HCT116 (cell line): ENCODE results near the gene BRINP1. TPM values are rescaled to one million over a fixed set of nuclear protein-coding genes. Genes with fewer than 3 reads are reported as not detected.

Experiments
- ATAC-seq: fragments of 200-7000 bp; cut with Tn5 transposase; 2 replicates; pipeline ENCODE4 v1.9.1; 2020; ENCODE audit warnings: mild to moderate bottlenecking, moderate library complexity
- BruUV-seq: library from RNA; stranded (reverse); fragments of 400-500 nt; replicated peaks from 2 replicates; lab custom pipeline; 2021; lab: Mats Ljungman, UMichigan
- CTCF ChIA-PET: fragments of 300-600 bp; sonication (Branson Sonifier 250); formaldehyde crosslinking; loops from one replicate; lab custom pipeline; 2021; ENCODE audit warnings: antibody characterized with exemption; lab: Charles Lee
- POLR2A ChIA-PET: fragments of 300-600, 350-600 bp; sonication (Branson Sonifier 250); formaldehyde crosslinking; loops from one replicate; lab custom pipeline; 2021; ENCODE audit warnings: antibody characterized with exemption; lab: Charles Lee
- RAD21 ChIA-PET, 2 experiments: fragments of 300-600 bp; sonication (Branson Sonifier 250); formaldehyde crosslinking; loops; one replicate each; lab custom pipeline; 2023; ENCODE audit warnings: low total read pairs in 2 of 2; ENCODE audit not compliant: uncharacterized antibody in 2 of 2, unreplicated experiment in 2 of 2, low non-redundant PET in 1 of 2; lab: Charles Lee
- DNase-seq: peaks from one replicate; pipeline ENCODE4 v3.0.0-alpha.2; 2010; ENCODE audit warnings: low read depth, low spot score
- H2AFZ ChIP-seq: fragments of 200-600 bp; shearing (Covaris generic), sonication (generic); 2 replicates; pipeline ENCODE4 v1.6.1; 2017; ENCODE audit warnings: low read depth, mixed run types, mixed read lengths, antibody characterized with exemption, low read length; ENCODE audit not compliant: poor library complexity, severe bottlenecking
- H3K27ac ChIP-seq: 2 replicates; pipeline ENCODE4 v1.5.1; 2012; ENCODE audit warnings: low read depth, low read length
- H3K27me3 ChIP-seq: fragments of 200-600 bp; sonication (generic); 2 replicates; pipeline ENCODE4 v1.6.1; 2016; ENCODE audit warnings: mixed run types, low read length, mixed read lengths; ENCODE audit not compliant: insufficient read depth
- H3K36me3 ChIP-seq, 2 experiments: fragments of 200-500 bp in 1 of 2; fragments of 200-600 bp in 1 of 2; sonication (Bioruptor generic) in 1 of 2; sonication (generic) in 1 of 2; 2 replicates each; pipeline versions ENCODE4 v1.5.1 to v1.6.1; 2014 to 2016; ENCODE audit warnings: low read length in 2 of 2, inconsistent platforms in 1 of 2, mixed read lengths in 1 of 2, mixed run types in 1 of 2; ENCODE audit not compliant: insufficient read depth in 2 of 2, control insufficient read depth in 1 of 2
- H3K4me1 ChIP-seq, 2 experiments: fragments of 200-600 bp in 1 of 2; sonication (generic) in 1 of 2; 2 replicates each; pipeline versions ENCODE4 v1.5.1 to v1.6.1; 2012 to 2017; ENCODE audit warnings: low read length in 2 of 2, inconsistent platforms in 1 of 2, mild to moderate bottlenecking in 1 of 2, mixed read lengths in 1 of 2, mixed run types in 1 of 2, moderate library complexity in 1 of 2; ENCODE audit not compliant: insufficient read depth in 2 of 2, control insufficient read depth in 1 of 2
- H3K4me2 ChIP-seq: fragments of 200-600 bp; sonication (generic); 2 replicates; pipeline ENCODE4 v1.6.1; 2017; ENCODE audit warnings: mixed run types, low read length, mixed read lengths
- H3K4me3 ChIP-seq, 2 experiments: fragments of 200-600 bp in 1 of 2; sonication (generic) in 1 of 2; replicated peaks in 1 of 2; 2 replicates each; pipeline ENCODE4 v1.5.1; 2011 to 2016; ENCODE audit warnings: low read length in 2 of 2, control low read depth in 1 of 2, low read depth in 1 of 2, mild to moderate bottlenecking in 1 of 2, mixed read lengths in 1 of 2, mixed run types in 1 of 2
- H3K79me2 ChIP-seq: fragments of 200-600 bp; sonication (generic); 2 replicates; pipeline ENCODE4 v1.6.1; 2017; ENCODE audit warnings: mild to moderate bottlenecking, mixed run types, low read length, moderate library complexity, mixed read lengths; ENCODE audit not compliant: insufficient read depth
- H3K9ac ChIP-seq: fragments of 200-600 bp; sonication (generic); 2 replicates; pipeline ENCODE4 v1.6.1; 2016; ENCODE audit warnings: low read length, mixed read lengths
- H3K9me2 ChIP-seq: fragments of 200-600 bp; sonication (generic), shearing (Covaris generic); 2 replicates; pipeline ENCODE4 v1.6.1; 2017; ENCODE audit warnings: mixed run types, mild to moderate bottlenecking, moderate library complexity; ENCODE audit not compliant: insufficient read depth
- H3K9me3 ChIP-seq, 2 experiments: fragments of 200-500 bp in 1 of 2; fragments of 200-600 bp in 1 of 2; sonication (Bioruptor generic) in 1 of 2; sonication (generic) in 1 of 2; 2 replicates each; pipeline ENCODE4 v1.6.1; 2014 to 2017; ENCODE audit warnings: low read length in 2 of 2, mixed read lengths in 2 of 2, inconsistent platforms in 1 of 2, low read depth in 1 of 2, mild to moderate bottlenecking in 1 of 2, mixed run types in 1 of 2, moderate library complexity in 1 of 2; ENCODE audit not compliant: control insufficient read depth in 1 of 2, insufficient read depth in 1 of 2
- H4K20me1 ChIP-seq: fragments of 200-600 bp; sonication (generic), shearing (Covaris generic); 2 replicates; pipeline ENCODE4 v1.6.1; 2017; ENCODE audit warnings: mixed run types, mild to moderate bottlenecking, moderate library complexity; ENCODE audit not compliant: insufficient read depth
- ATF3 ChIP-seq: IDR thresholded peaks from 2 replicates; pipeline ENCODE4 v1.6.1; 2012
- CEBPB ChIP-seq: IDR thresholded peaks from 2 replicates; pipeline ENCODE4 v1.6.1; 2012; ENCODE audit warnings: low read depth
- CTCF ChIP-seq, 3 experiments: fragments of 200-600 bp in 1 of 3; sonication (generic) in 1 of 3; IDR thresholded peaks in 2 of 3; conservative IDR thresholded peaks in 1 of 3; 2 replicates each; pipeline ENCODE4 v1.5.1; 2012 to 2017; ENCODE audit warnings: low read depth in 2 of 3, low read length in 2 of 3, antibody characterized with exemption in 1 of 3, borderline replicate concordance in 1 of 3, control low read depth in 1 of 3, mild to moderate bottlenecking in 1 of 3, mixed read lengths in 1 of 3, mixed run types in 1 of 3, moderate library complexity in 1 of 3; ENCODE audit not compliant: insufficient read depth in 1 of 3
- EGR1 ChIP-seq: IDR thresholded peaks from 2 replicates; pipeline ENCODE4 v1.6.1; 2012; ENCODE audit warnings: low read depth
- EZH2 ChIP-seq: fragments of 200-600 bp; sonication (generic); IDR thresholded peaks from 2 replicates; pipeline ENCODE4 v1.6.1; 2017; ENCODE audit warnings: antibody characterized with exemption, mixed run types
- EZH2phosphoT487 ChIP-seq: fragments of 200-600 bp; IDR thresholded peaks from 2 replicates; pipeline ENCODE4 v1.6.1; 2018; ENCODE audit warnings: antibody characterized with exemption, borderline replicate concordance
- FOSL1 ChIP-seq: IDR thresholded peaks from 2 replicates; pipeline ENCODE4 v1.6.1; 2012; ENCODE audit warnings: low read depth
- MAX ChIP-seq: IDR thresholded peaks from 2 replicates; pipeline ENCODE4 v1.6.1; 2012
- POLR2A ChIP-seq: IDR thresholded peaks from 2 replicates; pipeline ENCODE4 v1.7.0; 2011; ENCODE audit warnings: borderline replicate concordance; ENCODE audit not compliant: insufficient read depth, insufficient read length; ENCODE audit errors: extremely low read depth
- POLR2AphosphoS5 ChIP-seq: IDR thresholded peaks from 2 replicates; pipeline ENCODE4 v1.6.1; 2011; ENCODE audit warnings: mild to moderate bottlenecking, low read depth, low read length, moderate library complexity
- RAD21 ChIP-seq: IDR thresholded peaks from 2 replicates; pipeline ENCODE4 v1.6.1; 2012; ENCODE audit warnings: low read depth, mild to moderate bottlenecking
- SIN3A ChIP-seq: IDR thresholded peaks from 2 replicates; pipeline ENCODE4 v1.6.1; 2012; ENCODE audit warnings: low read depth
- SRF ChIP-seq: IDR thresholded peaks from 2 replicates; pipeline ENCODE4 v1.6.1; 2012; ENCODE audit warnings: low read depth
- TCF7L2 ChIP-seq: IDR thresholded peaks from 2 replicates; pipeline ENCODE4 v1.7.0; 2011; ENCODE audit warnings: borderline replicate concordance, inconsistent platforms; ENCODE audit not compliant: insufficient read depth, insufficient read length; ENCODE audit errors: extremely low read depth
- YY1 ChIP-seq: IDR thresholded peaks from 2 replicates; pipeline ENCODE4 v1.6.1; 2011; ENCODE audit warnings: low read length, low read depth, moderate library complexity, mild to moderate bottlenecking; ENCODE audit not compliant: insufficient replicate concordance; ENCODE audit errors: extremely low read depth
- ZBTB33 ChIP-seq: IDR thresholded peaks from 2 replicates; pipeline ENCODE4 v1.6.1; 2011; ENCODE audit warnings: mild to moderate bottlenecking, low read length, moderate library complexity; ENCODE audit not compliant: insufficient replicate concordance; ENCODE audit errors: extremely low read depth
- ZNF274 ChIP-seq: fragments of 200-500 bp; sonication (Bioruptor generic); IDR thresholded peaks from 2 replicates; pipeline ENCODE4 v1.6.1; 2014; ENCODE audit warnings: mild to moderate bottlenecking, low read depth, low read length, inconsistent platforms
- intact Hi-C: fragments of 100-400 bp; cut with micrococcal nuclease; formaldehyde crosslinking; loops from 2 replicates; pipeline ENCODE4 v1.10.0; 2022
- total RNA-seq: library from RNA; stranded (reverse); gene quantifications from one replicate; pipeline ENCODE4 v1.2.1, GENCODE V29; 2021; ENCODE audit not compliant: unreplicated experiment

BRINP1 gene
- total RNA-seq, 1 experiment from 2014 or later: not detected

- TF ChIP-seq ZNF274: no peak
- no peak for TF ChIP-seq TCF7L2
- TF ChIP-seq, all 23 proteins: peak for 0
Measured at GRCh38 chr9:119166096-119166495, 203.1 kb downstream of the BRINP1 start (continued).

GRCh38 chr9:119165131-119165530 lies 204.1 kb downstream of the BRINP1 start:
- POLR2A ChIA-PET: no interaction called here

More at GRCh38 chr9:119165131-119165530, 204.1 kb downstream of the BRINP1 start:
- no peaks in the 10 kb centered on the region for H3K4me1 ChIP-seq
- H3K4me3 ChIP-seq: no peak overlapping the region
- H4K20me1 ChIP-seq: no peaks in the 10 kb centered on the region
- ChIA-PET RAD21 (no interaction called here), CTCF (no interaction called here)
- TF ChIP-seq ATF3 (no peak), SRF (no peak), ZBTB33 (no peak), POLR2A (no peak), CTCF (IDR thresholded peaks at IDR 0.05 in 2 of 3, conservative IDR thresholded peaks at IDR 0.05 in 1 of 3; ENCODE audit: borderline replicate concordance in 1 of 3, insufficient read depth in 1 of 3, low read depth in 2 of 3, low read length in 2 of 3) (no peak), EGR1 (no peak), SIN3A (no peak), YY1 (no peak), POLR2AphosphoS5 (no peak), FOSL1 (no peak), TCF7L2 (no peak), EZH2phosphoT487 (no peak), RAD21 (no peak), MAX (no peak), CEBPB (no peak), EZH2 (no peak)
- TF ChIP-seq, all 23 proteins: peak for 0
- peaks cover 0 to 10% of the 10 kb centered on the region in 2 experiments; a peak in 2 of 4 replicates for H3K9me3 ChIP-seq
- no peak overlapping the region for H3K9ac ChIP-seq
- no peak overlapping the region for H3K27ac ChIP-seq
- intact Hi-C loops: no loop called here
- H2AFZ ChIP-seq: no peak overlapping the region
- DNase-seq (no peak), ATAC-seq (no peak)
- H3K79me2 ChIP-seq: no peaks in the 10 kb centered on the region
- no peaks in the 10 kb centered on the region for H3K27me3 ChIP-seq
- no peak overlapping the region for H3K4me2 ChIP-seq
- BruUV-seq: no TSS peak
- no peaks in the 10 kb centered on the region for H3K9me2 ChIP-seq
- H3K36me3 ChIP-seq: no peaks in the 10 kb centered on the region
